K562 (cell line): ENCODE results near the gene C9orf50. TPM values are rescaled to one million over a fixed set of nuclear protein-coding genes. Genes with fewer than 3 reads are reported as not detected.

Experiments
- ATAC-seq: fragments of 200-7000 bp; cut with Tn5 transposase; 3 replicates; pipeline ENCODE4 v1.9.1; 2020; ENCODE audit warnings: moderate library complexity
- BruUV-seq: library from RNA; stranded (reverse); fragments of 400-500 nt; replicated peaks from 2 replicates; lab custom pipeline; 2021; lab: Mats Ljungman, UMichigan
- CTCF ChIA-PET: fragments of 300-600 bp; formaldehyde crosslinking; extraction: SDS; loops from one replicate; lab custom pipeline; 2021; ENCODE audit warnings: low intra/inter-chr PET ratio; lab: Yijun Ruan, JAX
- POLR2A ChIA-PET: fragments of 300-600, 350-650 bp; sonication (Branson Sonifier 250); formaldehyde crosslinking; extraction: SDS; loops from one replicate; lab custom pipeline; 2021; ENCODE audit warnings: antibody characterized with exemption, inconsistent platforms; lab: Yijun Ruan, JAX
- DNase-seq, 4 experiments: peaks; one replicate each; pipeline versions ENCODE4 v3.0.0 to v3.0.0-alpha.2; 2011 to 2018; ENCODE audit warnings: low spot score in 3 of 4, mixed read lengths in 3 of 4; ENCODE audit errors: extremely low read depth in 1 of 4
- FAIRE-seq: peaks from 2 replicates; lab custom pipeline; 2011; peaks lifted over from hg19 to GRCh38; lab: Jason Lieb, UNC
- H2AFZ ChIP-seq: 2 replicates; pipeline ENCODE4 v1.6.0; 2011; ENCODE audit warnings: low read depth, low read length, control low read depth, inconsistent platforms
- H3K27ac ChIP-seq: fragments of 200-600 bp; 3 replicates; pipeline ENCODE4 v1.8.0; 2011; ENCODE audit warnings: low read depth, mild to moderate bottlenecking, control low read depth, inconsistent platforms, low read length, moderate library complexity, mixed read lengths; ENCODE audit errors: extremely low read depth
- H3K27me3 ChIP-seq, 2 experiments: fragments of 300-600 bp in 1 of 2; 2 replicates in 1 of 2; 3 replicates in 1 of 2; pipeline versions ENCODE4 v1.6.0 to v1.8.0; 2011; ENCODE audit warnings: inconsistent platforms in 2 of 2, low read length in 2 of 2, mild to moderate bottlenecking in 1 of 2, mixed read lengths in 1 of 2, moderate library complexity in 1 of 2; ENCODE audit not compliant: control insufficient read depth in 2 of 2, insufficient read depth in 2 of 2
- H3K36me3 ChIP-seq: fragments of 300-600 bp; 3 replicates; pipeline ENCODE4 v1.8.0; 2011; ENCODE audit warnings: mild to moderate bottlenecking, low read length, inconsistent platforms; ENCODE audit not compliant: control insufficient read depth, insufficient read depth
- H3K4me1 ChIP-seq, 2 experiments: fragments of 200-600 bp in 1 of 2; replicated peaks in 1 of 2; 2 replicates in 1 of 2; 3 replicates in 1 of 2; pipeline versions ENCODE4 v1.5.1 to v1.8.0; 2011; ENCODE audit warnings: inconsistent platforms in 2 of 2, low read length in 2 of 2, mild to moderate bottlenecking in 1 of 2, mixed read lengths in 1 of 2, moderate library complexity in 1 of 2; ENCODE audit not compliant: control insufficient read depth in 2 of 2, insufficient read depth in 2 of 2
- H3K4me2 ChIP-seq: 2 replicates; pipeline ENCODE4 v1.6.1; 2011; ENCODE audit warnings: low read length, control low read depth, inconsistent platforms, mixed read lengths; ENCODE audit not compliant: insufficient read depth
- H3K4me3 ChIP-seq: fragments of 200-600 bp; sonication (generic), shearing (Covaris generic); 2 replicates; pipeline ENCODE4 v1.5.1; 2016; ENCODE audit warnings: control low read depth, inconsistent platforms
- H3K79me2 ChIP-seq: fragments of 200-600 bp; 3 replicates; pipeline ENCODE4 v1.8.0; 2011; ENCODE audit warnings: low read length, inconsistent platforms; ENCODE audit not compliant: control insufficient read depth, insufficient read depth
- H3K9ac ChIP-seq, 2 experiments: 2 replicates each; pipeline versions ENCODE4 v1.6.0 to v1.6.1; 2011; ENCODE audit warnings: low read depth in 2 of 2, low read length in 2 of 2, control low read depth in 1 of 2, inconsistent platforms in 1 of 2, mild to moderate bottlenecking in 1 of 2, mixed read lengths in 1 of 2; ENCODE audit not compliant: insufficient read depth in 1 of 2
- H3K9me1 ChIP-seq: one replicate; pipeline ENCODE4 v1.6.0; 2011; ENCODE audit warnings: inconsistent platforms, mild to moderate bottlenecking, low read length, moderate library complexity; ENCODE audit not compliant: control insufficient read depth, insufficient read depth
- H3K9me3 ChIP-seq: replicated peaks from 2 replicates; pipeline ENCODE4 v1.5.1; 2011; ENCODE audit warnings: low read depth, low read length, inconsistent platforms; ENCODE audit not compliant: control insufficient read depth, insufficient read depth
- H4K20me1 ChIP-seq: replicated peaks from 2 replicates; pipeline ENCODE4 v1.6.1; 2011; ENCODE audit warnings: low read length, inconsistent platforms, mixed read lengths; ENCODE audit not compliant: control insufficient read depth, insufficient read depth
- MCM3 ChIP-seq: fragments of 450-650 bp; IDR thresholded peaks from 2 replicates; pipeline ENCODE4 v1.6.1; 2016
- ZBTB11 ChIP-seq, 3 experiments: fragments of 200-800 bp in 1 of 3; fragments of 250-450 bp in 1 of 3; fragments of 450-650 bp in 1 of 3; sonication (Bioruptor Pico) in 1 of 3; sonication (Bioruptor generic) in 1 of 3; formaldehyde crosslinking in 1 of 3; IDR thresholded peaks; 2 replicates each; pipeline versions ENCODE4 v1.6.1 to v1.8.0; 2016 to 2022; ENCODE audit warnings: mild to moderate bottlenecking in 2 of 3, missing genetic modification characterization in 2 of 3, missing compliant biosample characterization in 1 of 3, moderate library complexity in 1 of 3
- WGBS: fragments of 100-300 bp; shearing (Covaris generic); methylation state at CpG from one replicate; pipeline ENCODE4 v1.1.6; 2016; ENCODE audit warnings: low coverage, mixed read lengths; ENCODE audit not compliant: insufficient coverage; ENCODE audit errors: missing lambda C conversion rate; 5-methylcytosine and 5-hydroxymethylcytosine counted together
- in situ Hi-C: fragments of 300-500 bp; cut with MboI; formaldehyde crosslinking; loops from 4 replicates; pipeline ENCODE4 v1.15.0; 2018; ENCODE audit warnings: inconsistent platforms, mixed read lengths
- intact Hi-C: fragments of 100-400 bp; cut with micrococcal nuclease; formaldehyde crosslinking; loops from 2 replicates; pipeline ENCODE4 v1.14.2; 2022
- polyA plus RNA-seq, 8 experiments: library from polyadenylated mRNA; depleted of rRNA in 4 of 8; stranded (reverse) in 5 of 8; unstranded in 3 of 8; fragments of >200 nt; fragmentation: Nextera tagmentation in 2 of 8; fragmentation: Illumina TruSeq in 1 of 8; extraction: Ambion mirVana in 2 of 8; extraction: Trizol in 1 of 8; gene quantifications; 2 replicates each; pipeline versions ENCODE4 v1.2.1 to v1.2.3, GENCODE V29; 2011 to 2014; ENCODE audit warnings: inconsistent platforms in 1 of 8, missing spikeins in 1 of 8
- total RNA-seq, 7 experiments: library from RNA; depleted of rRNA in 6 of 7; stranded (reverse); fragments of >200 nt in 6 of 7; fragmentation: Illumina TruSeq in 2 of 7; extraction: Trizol in 2 of 7; gene quantifications; 2 replicates each; pipeline versions ENCODE4 v1.2.1 to v1.2.3, GENCODE V29; 2011 to 2021; ENCODE audit warnings: low replicate concordance in 1 of 7

The C9orf50 gene
- total and polyA plus RNA-seq, 9 of the 15 experiments (the other 6 are each of a cell fraction or from before 2014, with no cell fraction given), result not detected

GRCh38 chr9:129612123-129612522 is 8.8 kb downstream of the C9orf50 start:
- BruUV-seq, result no TSS peak
- no peaks in the 10 kb centered on the region for H3K36me3 ChIP-seq
- no peak for ATAC-seq
- TF ChIP-seq ZBTB11 (CRISPR knock-in tag; IDR thresholded peaks at IDR 0.05) (peak in 1 of 3 experiments; percentile 9; a peak in 1 of 6 replicates), MCM3 (no peak)
- H3K27ac ChIP-seq, result no peak overlapping the region
- H3K27me3 ChIP-seq, result peaks cover 5 to 41% of the 10 kb centered on the region in 2 experiments; a peak in 4 of 5 replicates
- no peaks in the 10 kb centered on the region for H3K9me1 ChIP-seq
- H3K79me2 ChIP-seq, result no peaks in the 10 kb centered on the region
- WGBS, result 10% methylated on average over 7 of the region's 7 CpGs
- no peak for DNase-seq
- ChIA-PET POLR2A (interaction anchor here (1.1 kb wide), 1 partner anchor 9 kb away, joined by 4 read pairs; no protein-coding TSS in a partner anchor), CTCF (interaction anchor here (1.2 to 3.3 kb wide), 3 partner anchors 468 to 606 kb away, joined by 3 to 53 read pairs (median 7); no protein-coding TSS in a partner anchor)
- no peaks in the 10 kb centered on the region for H3K9me3 ChIP-seq
- peak overlapping the region in 1 of 2 experiments; percentile 63; a peak in 1 of 4 replicates for H3K9ac ChIP-seq
- no peak overlapping the region for H2AFZ ChIP-seq
- H3K4me3 ChIP-seq, result no peak overlapping the region
- H3K4me2 ChIP-seq, result no peak overlapping the region
- intact Hi-C loops, result loop anchor here (5.0 kb wide), 1 partner anchor 290 kb away; no protein-coding TSS in a partner anchor
- in situ Hi-C loops, result loop anchor here (25.0 kb wide), 1 partner anchor 275 kb away; no protein-coding TSS in a partner anchor
- H4K20me1 ChIP-seq, result 0 out of 2 replicates have a peak, but pooled peaks cover 10% of the 10 kb centered on the region
- FAIRE-seq, result no peak
- H3K4me1 ChIP-seq, result peaks cover 11 to 57% of the 10 kb centered on the region in 2 experiments; a peak in 4 of 5 replicates
